Left forelimb (tissue), 1 donor: ENCODE measurements around the gene MDFIC.

Source experiments
- DNase-seq: peaks from one replicate; pipeline ENCODE4 v3.0.0-alpha.2; 2018; ENCODE audit warnings: low spot score

Gene MDFIC

GRCh38 chr7:115040057-115040456 lies 118.2 kb downstream of the MDFIC start:
- DNase-seq, result no peak

- no peak for DNase-seq
Observed at GRCh38 chr7:115040495-115040894, 118.6 kb downstream of the MDFIC start.

GRCh38 chr7:115042596-115042995 lies 120.7 kb downstream of the MDFIC start:
- DNase-seq, result no peak

- DNase-seq, result no peak
Observed at GRCh38 chr7:115043605-115044004, 121.7 kb downstream of the MDFIC start.

- DNase-seq, result no peak
Observed at GRCh38 chr7:115044224-115044623, 122.3 kb downstream of the MDFIC start.

GRCh38 chr7:115047958-115048720 lies 126.2 kb downstream of the MDFIC start:
- no peak for DNase-seq

- no peak for DNase-seq
Observed at GRCh38 chr7:115052706-115053105, 130.8 kb downstream of the MDFIC start.

GRCh38 chr7:115054478-115055065 lies 132.7 kb downstream of the MDFIC start:
- DNase-seq, result no peak

- DNase-seq, result no peak
Observed at GRCh38 chr7:115056019-115056418, 134.1 kb downstream of the MDFIC start.

- no peak for DNase-seq
Observed at GRCh38 chr7:115058726-115059125, 136.8 kb downstream of the MDFIC start.

GRCh38 chr7:115059321-115059720 lies 137.4 kb downstream of the MDFIC start:
- DNase-seq, result no peak

- DNase-seq, result no peak
Observed at GRCh38 chr7:115060095-115060870, 138.4 kb downstream of the MDFIC start.

- no peak for DNase-seq
Observed at GRCh38 chr7:115066050-115066449, 144.2 kb downstream of the MDFIC start.

- DNase-seq, result no peak
Observed at GRCh38 chr7:115066634-115067033, 144.7 kb downstream of the MDFIC start.

- DNase-seq, result no peak
Observed at GRCh38 chr7:115068220-115068619, 146.3 kb downstream of the MDFIC start.
